OCI-LY3 (cell line): ENCODE measurements around the gene PCBP1.

Experiments used
- CTCF ChIP-seq: fragments of 200-600, 300-600 bp; sonication (generic); IDR thresholded peaks from 2 replicates; pipeline ENCODE4 v1.5.1; 2014; ENCODE audit warnings: antibody characterized with exemption, low read length, low read depth
- EZH2phosphoT487 ChIP-seq: fragments of 200-600 bp; shearing (Covaris generic); IDR thresholded peaks from 2 replicates; pipeline ENCODE4 v1.6.1; 2018; ENCODE audit warnings: antibody characterized with exemption, mixed run types, low read depth

DNA sequence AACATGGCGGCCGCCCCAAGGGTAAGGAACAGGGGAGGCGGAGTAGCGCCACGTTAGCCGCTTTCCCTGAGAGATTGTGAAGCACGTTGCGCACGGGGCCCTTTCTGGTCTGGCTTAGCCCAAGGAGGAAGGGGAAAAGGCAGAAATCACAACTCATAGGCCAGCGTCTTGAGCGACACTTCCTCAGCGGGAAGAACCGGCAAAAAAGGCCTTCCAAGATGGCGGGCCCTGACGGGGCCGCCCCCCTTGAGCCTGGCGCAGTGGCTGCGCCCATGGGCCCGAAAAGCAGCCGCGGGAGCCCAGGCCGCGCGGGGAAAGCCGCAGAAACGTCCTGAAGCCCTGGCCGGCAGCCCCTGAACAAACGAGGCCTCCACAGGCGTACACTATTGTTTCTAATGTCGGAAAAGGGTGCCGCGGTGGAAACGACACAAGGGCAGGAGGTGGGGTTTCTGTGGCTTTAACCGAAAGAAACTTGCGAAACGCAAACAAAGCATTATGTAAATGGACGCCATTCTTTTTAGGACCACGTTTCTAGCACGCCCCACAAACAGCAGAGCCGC lies 919 bp upstream of the PCBP1 start:
- TF ChIP-seq CTCF, result no peak
- no peak for TF ChIP-seq EZH2phosphoT487
